Inflammatory macrophage treated with lipopolysaccharide for 4 hours (primary cell): Measurements from ENCODE around the gene TBL1X.

ENCODE experiments used
- DNase-seq: peaks from one replicate; pipeline ENCODE4 v3.0.0-alpha.2; 2020

Gene TBL1X

GRCh38 chrX:9593756-9594155 is 128.9 kb downstream of the TBL1X start:
- DNase-seq, result no peak

GRCh38 chrX:9595174-9595573 is 130.3 kb downstream of the TBL1X start:
- no peak for DNase-seq

- no peak for DNase-seq
These were observed 132.0 kb downstream of the TBL1X start for GRCh38 chrX:9596837-9597236.

- DNase-seq, result no peak
These were observed 132.6 kb downstream of the TBL1X start for GRCh38 chrX:9597361-9598035.

GRCh38 chrX:9598344-9598743 is 133.5 kb downstream of the TBL1X start:
- no peak for DNase-seq

- no peak for DNase-seq
These were observed 139.5 kb downstream of the TBL1X start for GRCh38 chrX:9604111-9604907.

GRCh38 chrX:9604908-9605306 is 140.0 kb downstream of the TBL1X start:
- no peak for DNase-seq

GRCh38 chrX:9605484-9605883 is 140.6 kb downstream of the TBL1X start:
- DNase-seq, result no peak

- no peak for DNase-seq
These were observed 142.1 kb downstream of the TBL1X start for GRCh38 chrX:9606971-9607370.

- DNase-seq, result no peak
These were observed 144.6 kb downstream of the TBL1X start for GRCh38 chrX:9609499-9609898.

GRCh38 chrX:9609987-9610386 is 145.1 kb downstream of the TBL1X start:
- DNase-seq, result no peak

- DNase-seq, result no peak
These were observed 146.0 kb downstream of the TBL1X start for GRCh38 chrX:9610771-9611392.

GRCh38 chrX:9611436-9612145 is 146.7 kb downstream of the TBL1X start:
- DNase-seq, result no peak

- no peak for DNase-seq
These were observed 147.3 kb downstream of the TBL1X start for GRCh38 chrX:9612146-9612505.

- no peak for DNase-seq
These were observed 149.2 kb downstream of the TBL1X start for GRCh38 chrX:9614016-9614415.

GRCh38 chrX:9619133-9619532 is 154.3 kb downstream of the TBL1X start:
- no peak for DNase-seq

- no peak for DNase-seq
These were observed 154.7 kb downstream of the TBL1X start for GRCh38 chrX:9619581-9619980.

- DNase-seq, result no peak
These were observed 157.3 kb downstream of the TBL1X start for GRCh38 chrX:9622128-9622527.

- DNase-seq, result no peak
These were observed 161.5 kb downstream of the TBL1X start for GRCh38 chrX:9626379-9626778.

- no peak for DNase-seq
These were observed 163.1 kb downstream of the TBL1X start for GRCh38 chrX:9627922-9628321.

- no peak for DNase-seq
These were observed 164.1 kb downstream of the TBL1X start for GRCh38 chrX:9628779-9629493.

- DNase-seq, result no peak
These were observed 169.7 kb downstream of the TBL1X start for GRCh38 chrX:9634551-9634950.

GRCh38 chrX:9635368-9635767 is 170.5 kb downstream of the TBL1X start:
- no peak for DNase-seq
